ENCODE data around the gene ANGPTL2.

The ANGPTL2 gene

GRCh38 chr9:127076860-127077643 lies 45.4 kb downstream of the ANGPTL2 start:
- DNase-seq (ENCODE audit: low read depth, low spot score) = peak; percentile 25

GRCh38 chr9:127075624-127076372 lies 46.6 kb downstream of the ANGPTL2 start:
- DNase-seq (ENCODE audit: low read depth, low spot score) = no peak

- no peak for DNase-seq (ENCODE audit: low read depth, low spot score)
These were observed 47.6 kb downstream of the ANGPTL2 start for GRCh38 chr9:127074561-127075548.

- DNase-seq (ENCODE audit: low read depth, low spot score) = no peak
These were observed 54.7 kb downstream of the ANGPTL2 start for GRCh38 chr9:127067603-127068220.

- no peak for DNase-seq (ENCODE audit: low read depth, low spot score)
These were observed 55.6 kb downstream of the ANGPTL2 start for GRCh38 chr9:127066851-127067136.

- no peak for DNase-seq (ENCODE audit: low read depth, low spot score)
These were observed 56.2 kb downstream of the ANGPTL2 start for GRCh38 chr9:127066060-127066850.

- no peak for DNase-seq (ENCODE audit: low read depth, low spot score)
These were observed 56.8 kb downstream of the ANGPTL2 start for GRCh38 chr9:127065592-127065991.

- DNase-seq (ENCODE audit: low read depth, low spot score) = no peak
These were observed 58.1 kb downstream of the ANGPTL2 start for GRCh38 chr9:127064335-127064734.

- no peak for DNase-seq (ENCODE audit: low read depth, low spot score)
These were observed 61.0 kb downstream of the ANGPTL2 start for GRCh38 chr9:127061411-127061810.

GRCh38 chr9:127059765-127060361 lies 62.6 kb downstream of the ANGPTL2 start:
- DNase-seq (ENCODE audit: low read depth, low spot score) = no peak

- no peak for DNase-seq (ENCODE audit: low read depth, low spot score)
These were observed 63.4 kb downstream of the ANGPTL2 start for GRCh38 chr9:127059030-127059429.

GRCh38 chr9:127058645-127059021 lies 63.8 kb downstream of the ANGPTL2 start:
- DNase-seq (ENCODE audit: low read depth, low spot score) = no peak

GRCh38 chr9:127058011-127058644 lies 64.3 kb downstream of the ANGPTL2 start:
- no peak for DNase-seq (ENCODE audit: low read depth, low spot score)

GRCh38 chr9:127056446-127056845 lies 66.0 kb downstream of the ANGPTL2 start:
- DNase-seq (ENCODE audit: low read depth, low spot score) = no peak

GRCh38 chr9:127055745-127056402 lies 66.6 kb downstream of the ANGPTL2 start:
- DNase-seq (ENCODE audit: low read depth, low spot score) = no peak

- no peak for DNase-seq (ENCODE audit: low read depth, low spot score)
These were observed 68.5 kb downstream of the ANGPTL2 start for GRCh38 chr9:127053960-127054359.

GRCh38 chr9:127053057-127053821 lies 69.2 kb downstream of the ANGPTL2 start:
- DNase-seq (ENCODE audit: low read depth, low spot score) = no peak

GRCh38 chr9:127051881-127052595 lies 70.4 kb downstream of the ANGPTL2 start:
- DNase-seq (ENCODE audit: low read depth, low spot score) = no peak

All from iPS DF 19.7 (cell line).